Measurements from ENCODE around the gene NUAK1. TPM values are rescaled to one million over a fixed set of nuclear protein-coding genes. Genes with fewer than 3 reads are reported as not detected.

The NUAK1 gene
- total and polyA plus RNA-seq, 2 donors = 7.0 to 18.7 TPM

- no peak for DNase-seq (ENCODE audit: extremely low spot score)
- H3K4me3 ChIP-seq (ENCODE audit: low read depth, low read length) = no peak overlapping the region
- no peaks in the 10 kb centered on the region for H3K4me1 ChIP-seq (ENCODE audit: insufficient read depth)
- H3K27ac ChIP-seq (ENCODE audit: low read depth) = no peak overlapping the region
- H3K36me3 ChIP-seq (ENCODE audit: insufficient read depth) = no peaks in the 10 kb centered on the region
- 95% methylated on average over 19 of the region's 19 CpGs for WGBS
Measured at GRCh38 chr12:106086696-106087095, 52.1 kb downstream of the NUAK1 start.

- Histone ChIP-seq H3K4me1 (ENCODE audit: insufficient read depth) (no peaks in the 10 kb centered on the region), H3K36me3 (ENCODE audit: insufficient read depth) (no peaks in the 10 kb centered on the region), H3K27ac (ENCODE audit: low read depth) (no peak overlapping the region), H3K4me3 (ENCODE audit: low read depth, low read length) (no peak overlapping the region)
- no peak for DNase-seq (ENCODE audit: extremely low spot score)
- WGBS = 86% methylated on average over 2 of the region's 2 CpGs
Measured at GRCh38 chr12:106085213-106085612, 53.5 kb downstream of the NUAK1 start.

GRCh38 chr12:106084759-106085158 is 54.0 kb downstream of the NUAK1 start:
- no peak overlapping the region for H3K27ac ChIP-seq (ENCODE audit: low read depth)
- no peak overlapping the region for H3K4me3 ChIP-seq (ENCODE audit: low read depth, low read length)
- DNase-seq (ENCODE audit: extremely low spot score) = no peak
- 72% methylated on average over 3 of the region's 3 CpGs for WGBS
- no peaks in the 10 kb centered on the region for H3K4me1 ChIP-seq (ENCODE audit: insufficient read depth)
- H3K36me3 ChIP-seq (ENCODE audit: insufficient read depth) = no peaks in the 10 kb centered on the region

GRCh38 chr12:106084014-106084671 is 54.6 kb downstream of the NUAK1 start:
- Histone ChIP-seq H3K4me1 (ENCODE audit: insufficient read depth) (no peaks in the 10 kb centered on the region), H3K4me3 (ENCODE audit: low read depth, low read length) (no peak overlapping the region), H3K36me3 (ENCODE audit: insufficient read depth) (no peaks in the 10 kb centered on the region), H3K27ac (ENCODE audit: low read depth) (no peak overlapping the region)
- 54% methylated on average over 10 of the region's 10 CpGs for WGBS
- no peak for DNase-seq (ENCODE audit: extremely low spot score)

- DNase-seq (ENCODE audit: extremely low spot score) = no peak
- H3K4me3 ChIP-seq (ENCODE audit: low read depth, low read length) = no peak overlapping the region
- no peaks in the 10 kb centered on the region for H3K4me1 ChIP-seq (ENCODE audit: insufficient read depth)
- no peaks in the 10 kb centered on the region for H3K36me3 ChIP-seq (ENCODE audit: insufficient read depth)
- 93% methylated on average over 15 of the region's 15 CpGs for WGBS
- H3K27ac ChIP-seq (ENCODE audit: low read depth) = no peak overlapping the region
Measured at GRCh38 chr12:106082216-106083175, 56.3 kb downstream of the NUAK1 start.

GRCh38 chr12:106081606-106082005 is 57.1 kb downstream of the NUAK1 start:
- H3K4me3 ChIP-seq (ENCODE audit: low read depth, low read length) = no peak overlapping the region
- H3K36me3 ChIP-seq (ENCODE audit: insufficient read depth) = no peaks in the 10 kb centered on the region
- DNase-seq (ENCODE audit: extremely low spot score) = no peak
- no peaks in the 10 kb centered on the region for H3K4me1 ChIP-seq (ENCODE audit: insufficient read depth)
- no peak overlapping the region for H3K27ac ChIP-seq (ENCODE audit: low read depth)

- H3K36me3 ChIP-seq (ENCODE audit: insufficient read depth) = no peaks in the 10 kb centered on the region
- WGBS = 89% methylated on average over 5 of the region's 5 CpGs
- H3K4me1 ChIP-seq (ENCODE audit: insufficient read depth) = no peaks in the 10 kb centered on the region
- no peak overlapping the region for H3K27ac ChIP-seq (ENCODE audit: low read depth)
- DNase-seq (ENCODE audit: extremely low spot score) = no peak
- H3K4me3 ChIP-seq (ENCODE audit: low read depth, low read length) = no peak overlapping the region
Measured at GRCh38 chr12:106080791-106081170, 58.0 kb downstream of the NUAK1 start.

- no peaks in the 10 kb centered on the region for H3K4me1 ChIP-seq (ENCODE audit: insufficient read depth)
- no peak overlapping the region for H3K4me3 ChIP-seq (ENCODE audit: low read depth, low read length)
- DNase-seq (ENCODE audit: extremely low spot score) = no peak
- 28% methylated on average over 9 of the region's 9 CpGs for WGBS
- H3K27ac ChIP-seq (ENCODE audit: low read depth) = no peak overlapping the region
- no peaks in the 10 kb centered on the region for H3K36me3 ChIP-seq (ENCODE audit: insufficient read depth)
Measured at GRCh38 chr12:106080041-106080790, 58.5 kb downstream of the NUAK1 start.

- H3K4me3 ChIP-seq (ENCODE audit: low read depth, low read length) = no peak overlapping the region
- no peak overlapping the region for H3K27ac ChIP-seq (ENCODE audit: low read depth)
- DNase-seq (ENCODE audit: extremely low spot score) = no peak
- 89% methylated on average over 1 of the region's 1 CpG for WGBS
- H3K36me3 ChIP-seq (ENCODE audit: insufficient read depth) = no peaks in the 10 kb centered on the region
- no peaks in the 10 kb centered on the region for H3K4me1 ChIP-seq (ENCODE audit: insufficient read depth)
Measured at GRCh38 chr12:106079148-106079738, 59.5 kb downstream of the NUAK1 start.

- DNase-seq (ENCODE audit: extremely low spot score) = no peak
- H3K36me3 ChIP-seq (ENCODE audit: insufficient read depth) = no peaks in the 10 kb centered on the region
- no peak overlapping the region for H3K27ac ChIP-seq (ENCODE audit: low read depth)
- H3K4me3 ChIP-seq (ENCODE audit: low read depth, low read length) = no peak overlapping the region
- 87% methylated on average over 10 of the region's 10 CpGs for WGBS
- H3K4me1 ChIP-seq (ENCODE audit: insufficient read depth) = no peaks in the 10 kb centered on the region
Measured at GRCh38 chr12:106078358-106079010, 60.3 kb downstream of the NUAK1 start.

GRCh38 chr12:106074706-106075392 is 63.9 kb downstream of the NUAK1 start:
- DNase-seq (ENCODE audit: extremely low spot score) = peak; percentile 62
- WGBS = 15% methylated on average over 11 of the region's 11 CpGs
- no peak overlapping the region for H3K27ac ChIP-seq (ENCODE audit: low read depth)

GRCh38 chr12:106074361-106074705 is 64.4 kb downstream of the NUAK1 start:
- WGBS = 67% methylated on average over 1 of the region's 1 CpG
- H3K4me1 ChIP-seq (ENCODE audit: insufficient read depth) = no peaks in the 10 kb centered on the region
- no peak for DNase-seq (ENCODE audit: extremely low spot score)
- H3K36me3 ChIP-seq (ENCODE audit: insufficient read depth) = no peaks in the 10 kb centered on the region
- no peak overlapping the region for H3K27ac ChIP-seq (ENCODE audit: low read depth)
- H3K4me3 ChIP-seq (ENCODE audit: low read depth, low read length) = no peak overlapping the region

More at GRCh38 chr12:106074706-106075392, 63.9 kb downstream of the NUAK1 start:
- Histone ChIP-seq H3K4me1 (ENCODE audit: insufficient read depth) (no peaks in the 10 kb centered on the region), H3K4me3 (ENCODE audit: low read depth, low read length) (no peak overlapping the region), H3K36me3 (ENCODE audit: insufficient read depth) (no peaks in the 10 kb centered on the region)
